CD14-positive monocyte (primary cell): ENCODE measurements around the gene SERPINA3. TPM values are rescaled to one million over a fixed set of nuclear protein-coding genes. Genes with fewer than 3 reads are reported as not detected.

ENCODE experiments used
- DNase-seq, 3 donors: peaks; one replicate each; pipeline ENCODE4 v3.0.0-alpha.2; 2011 to 2022
- H2AFZ ChIP-seq: 2 replicates; pipeline ENCODE4 v1.6.0; 2012; ENCODE audit warnings: mild to moderate bottlenecking, low read depth, low read length, inconsistent platforms; ENCODE audit not compliant: insufficient read depth, poor library complexity, severe bottlenecking
- H3K27ac ChIP-seq, 2 donors: 1 replicate in 1 of 2; 2 replicates in 1 of 2; pipeline ENCODE4 v1.5.1; 2012 to 2013; ENCODE audit warnings: low read length in 2 of 2, control low read depth in 1 of 2, inconsistent platforms in 1 of 2, low read depth in 1 of 2, mild to moderate bottlenecking in 1 of 2
- H3K27me3 ChIP-seq, 2 donors: one replicate each; pipeline versions ENCODE4 v1.6.0 to v1.6.1; 2011 to 2013; ENCODE audit warnings: low read length in 2 of 2; ENCODE audit not compliant: control insufficient read depth in 2 of 2, insufficient read depth in 2 of 2
- H3K36me3 ChIP-seq, 2 donors: replicated peaks in 1 of 2; 1 replicate in 1 of 2; 2 replicates in 1 of 2; pipeline versions ENCODE4 v1.5.1 to v1.6.1; 2012 to 2013; ENCODE audit warnings: low read length in 2 of 2, control low read depth in 1 of 2, inconsistent platforms in 1 of 2, mild to moderate bottlenecking in 1 of 2; ENCODE audit not compliant: insufficient read depth in 2 of 2, control insufficient read depth in 1 of 2
- H3K4me1 ChIP-seq, 2 donors: 1 replicate in 1 of 2; 2 replicates in 1 of 2; pipeline versions ENCODE4 v1.5.1 to v1.6.1; 2012 to 2013; ENCODE audit warnings: low read length in 2 of 2, control low read depth in 1 of 2, inconsistent platforms in 1 of 2, mild to moderate bottlenecking in 1 of 2, moderate library complexity in 1 of 2; ENCODE audit not compliant: insufficient read depth in 2 of 2, control insufficient read depth in 1 of 2
- H3K4me2 ChIP-seq: replicated peaks from 2 replicates; pipeline ENCODE3; 2012; ENCODE audit warnings: low read length, moderate library complexity, mild to moderate bottlenecking; ENCODE audit not compliant: poor library complexity, severe bottlenecking; ENCODE audit errors: extremely low read depth
- H3K4me3 ChIP-seq, 3 experiments: fragments of 200-600 bp in 1 of 3; sonication (generic) in 1 of 3; replicated peaks in 1 of 3; 1 replicate in 2 of 3; 2 replicates in 1 of 3; pipeline ENCODE4 v1.5.1; 2011 to 2013; ENCODE audit warnings: low read length in 3 of 3, mild to moderate bottlenecking in 3 of 3, control low read depth in 2 of 3, low read depth in 2 of 3, inconsistent platforms in 1 of 3, moderate library complexity in 1 of 3
- H3K79me2 ChIP-seq: 2 replicates; pipeline ENCODE4 v1.6.0; 2012; ENCODE audit warnings: mild to moderate bottlenecking, control low read depth, inconsistent platforms, low read length, moderate library complexity; ENCODE audit not compliant: insufficient read depth
- H3K9ac ChIP-seq: 2 replicates; pipeline ENCODE4 v1.6.0; 2017; ENCODE audit warnings: low read length, mild to moderate bottlenecking; ENCODE audit not compliant: insufficient read depth, poor library complexity, severe bottlenecking
- H3K9me3 ChIP-seq, 2 donors: replicated peaks in 1 of 2; 1 replicate in 1 of 2; 2 replicates in 1 of 2; pipeline versions ENCODE4 v1.5.1 to v1.6.1; 2012 to 2013; ENCODE audit warnings: low read length in 2 of 2, control low read depth in 1 of 2; ENCODE audit not compliant: control insufficient read depth in 1 of 2, insufficient read depth in 1 of 2
- H4K20me1 ChIP-seq: 2 replicates; pipeline ENCODE4 v1.6.0; 2012; ENCODE audit warnings: mild to moderate bottlenecking, low read length, control low read depth, moderate library complexity; ENCODE audit not compliant: insufficient read depth
- H3K27ac Mint-ChIP-seq, 7 donors: one replicate each; pipeline ENCODE4 v1.8.0; 2020; ENCODE audit warnings: mild to moderate bottlenecking in 7 of 7, mixed read lengths in 7 of 7, moderate library complexity in 6 of 7, inconsistent platforms in 2 of 7
- H3K27me3 Mint-ChIP-seq, 3 donors: one replicate each; pipeline ENCODE4 v1.8.0; 2021 to 2022; ENCODE audit warnings: low read depth in 3 of 3, mild to moderate bottlenecking in 3 of 3, mixed read lengths in 3 of 3, moderate library complexity in 3 of 3, inconsistent platforms in 1 of 3
- H3K36me3 Mint-ChIP-seq, 2 donors: one replicate each; pipeline ENCODE4 v1.8.0; 2020; ENCODE audit warnings: mixed read lengths in 2 of 2, inconsistent platforms in 1 of 2, mild to moderate bottlenecking in 1 of 2
- H3K4me1 Mint-ChIP-seq: one replicate; pipeline ENCODE4 v1.8.0; 2020; ENCODE audit warnings: mild to moderate bottlenecking, mixed read lengths
- H3K4me3 Mint-ChIP-seq, 2 donors: one replicate each; pipeline ENCODE4 v1.8.0; 2020; ENCODE audit warnings: mild to moderate bottlenecking in 2 of 2, mixed read lengths in 2 of 2, moderate library complexity in 1 of 2
- H3K9me3 Mint-ChIP-seq, 7 donors: one replicate each; pipeline ENCODE4 v1.8.0; 2020 to 2022; ENCODE audit warnings: mixed read lengths in 7 of 7, mild to moderate bottlenecking in 6 of 7, moderate library complexity in 6 of 7, inconsistent platforms in 2 of 7
- CTCF ChIP-seq: fragments of 200-600 bp; IDR thresholded peaks from one replicate; pipeline ENCODE4 v1.8.0; 2022; ENCODE audit warnings: antibody characterized with exemption, mild to moderate bottlenecking
- WGBS: methylation state at CpG from one replicate; pipeline ENCODE4 v1.1.5; 2013; ENCODE audit warnings: missing lambda C conversion rate; ENCODE audit not compliant: insufficient coverage; 5-methylcytosine and 5-hydroxymethylcytosine counted together
- intact Hi-C, 2 donors: fragments of 100-400 bp; cut with micrococcal nuclease; formaldehyde crosslinking; loops; one replicate each; pipeline versions ENCODE4 v1.15.0 to v1.15.1; 2023
- polyA plus RNA-seq, 3 donors: library from polyadenylated mRNA; depleted of rRNA in 1 of 3; unstranded in 2 of 3; stranded (reverse) in 1 of 3; fragments of 300-500 nt in 2 of 3; fragments of >200 nt in 1 of 3; fragmentation: Illumina TruSeq in 2 of 3; gene quantifications; 1 replicate in 2 of 3; 2 replicates in 1 of 3; pipeline ENCODE4 v1.2.3, GENCODE V29; 2012 to 2021

SERPINA3 gene
- polyA plus RNA-seq, 3 donors: not detected

DNA sequence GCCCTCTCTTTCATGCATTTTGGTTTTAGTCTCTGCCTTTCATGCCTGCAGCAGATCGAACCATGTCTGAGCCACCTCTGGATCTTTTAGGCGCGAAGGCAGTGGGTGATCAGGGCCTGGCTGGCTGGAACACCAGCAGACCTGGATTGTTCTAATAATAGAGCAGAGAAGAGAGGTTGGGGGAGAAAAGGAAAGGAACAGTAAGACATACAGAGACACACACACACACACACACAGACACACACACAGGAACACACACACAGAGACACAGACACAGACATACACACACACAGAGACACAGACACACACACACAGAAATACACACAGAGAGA lies 38.2 kb downstream of the SERPINA3 start:
- Mint-ChIP-seq H3K9me3 (peaks cover 3 to 22% (median 16%) of the 10 kb centered on the region in 7 donors), H3K36me3 (no peaks in the 10 kb centered on the region), H3K4me1 (peaks cover 6% of the 10 kb centered on the region), H3K27me3 (peaks cover 1 to 5% (median 2%) of the 10 kb centered on the region in 3 donors), H3K4me3 (no peak overlapping the region), H3K27ac (no peak overlapping the region)
- no peak overlapping the region for H3K27ac ChIP-seq
- TF ChIP-seq CTCF: no peak
- no peaks in the 10 kb centered on the region for H3K79me2 ChIP-seq
- 71% methylated on average over 1 of the region's 3 CpGs for WGBS
- DNase-seq: no peak
- no peak overlapping the region for H2AFZ ChIP-seq
- no peak overlapping the region for H3K4me3 ChIP-seq
- intact Hi-C loops: no loop called here
- no peaks in the 10 kb centered on the region for H3K36me3 ChIP-seq
- no peaks in the 10 kb centered on the region for H4K20me1 ChIP-seq
- H3K4me2 ChIP-seq: no peak overlapping the region
- H3K9ac ChIP-seq: no peak overlapping the region
- H3K27me3 ChIP-seq: no peaks in the 10 kb centered on the region
- peaks cover 20 to 27% of the 10 kb centered on the region in 2 donors for H3K9me3 ChIP-seq
- peaks cover 2 to 5% of the 10 kb centered on the region in 2 donors for H3K4me1 ChIP-seq

DNA sequence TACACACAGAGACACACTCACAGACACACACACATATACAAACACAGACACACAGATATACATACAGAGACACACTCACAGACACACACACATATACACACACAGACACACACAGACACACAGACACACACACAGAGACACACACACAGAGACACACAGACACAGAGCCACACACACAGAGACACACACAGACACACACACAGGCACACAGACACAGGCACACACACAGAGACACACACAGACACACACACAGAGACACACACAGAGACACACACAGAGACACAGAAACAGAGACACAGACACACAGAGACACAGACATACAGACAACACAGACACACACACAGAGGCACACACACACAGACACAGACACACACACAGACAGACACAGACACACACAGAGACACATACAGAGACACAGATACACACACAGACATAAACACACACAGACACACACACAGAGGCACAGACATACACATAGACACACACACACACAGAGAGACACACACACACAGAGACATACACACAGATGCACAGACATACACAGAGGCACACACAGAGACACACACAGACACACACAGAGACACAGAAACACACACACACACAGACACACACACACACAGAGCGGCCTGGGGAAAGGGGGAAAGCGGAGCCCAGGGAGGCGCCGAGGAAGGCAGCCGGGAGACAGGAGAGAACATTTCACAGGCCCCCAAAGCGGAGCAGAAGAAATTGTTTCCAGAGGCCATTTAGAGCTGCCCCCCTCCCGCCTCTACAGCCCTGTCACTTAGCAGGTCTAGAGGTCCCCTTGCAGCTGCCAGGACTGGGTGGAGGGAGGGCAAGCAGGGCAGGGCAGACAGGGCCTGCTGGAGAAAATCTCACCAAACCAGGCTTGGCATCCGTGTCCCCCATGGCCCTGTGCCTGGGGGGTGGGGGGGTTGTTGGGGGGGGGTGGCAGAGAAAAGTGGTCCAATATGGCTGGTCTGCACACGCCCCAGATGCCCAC lies 38.9 kb downstream of the SERPINA3 start:
- DNase-seq: no peak
- WGBS: 90% methylated on average over 5 of the region's 9 CpGs
- H3K4me3 Mint-ChIP-seq: no peak overlapping the region
- intact Hi-C loops: no loop called here
- Histone ChIP-seq H3K4me2 (no peak overlapping the region), H3K4me1 (peaks cover 2 to 5% of the 10 kb centered on the region in 2 donors), H3K9me3 (peaks cover 20 to 27% of the 10 kb centered on the region in 2 donors), H3K4me3 (no peak overlapping the region), H3K27ac (no peak overlapping the region), H3K79me2 (no peaks in the 10 kb centered on the region), H3K27me3 (no peaks in the 10 kb centered on the region), H3K9ac (no peak overlapping the region), H4K20me1 (no peaks in the 10 kb centered on the region), H2AFZ (no peak overlapping the region), H3K36me3 (no peaks in the 10 kb centered on the region)
- H3K9me3 Mint-ChIP-seq: peaks cover 0 to 20% (median 16%) of the 10 kb centered on the region in 7 donors
- no peak for TF ChIP-seq CTCF
- peaks cover 1 to 6% (median 2%) of the 10 kb centered on the region in 3 donors for H3K27me3 Mint-ChIP-seq
- no peaks in the 10 kb centered on the region for H3K36me3 Mint-ChIP-seq
- H3K4me1 Mint-ChIP-seq: peaks cover 6% of the 10 kb centered on the region
- H3K27ac Mint-ChIP-seq: no peak overlapping the region
